HCEC 1CT (cell line): ENCODE data around the gene SLX9.

Source experiments
- DNase-seq: peaks from one replicate; pipeline ENCODE4 v3.0.0-alpha.2; 2017

SLX9 gene

DNA sequence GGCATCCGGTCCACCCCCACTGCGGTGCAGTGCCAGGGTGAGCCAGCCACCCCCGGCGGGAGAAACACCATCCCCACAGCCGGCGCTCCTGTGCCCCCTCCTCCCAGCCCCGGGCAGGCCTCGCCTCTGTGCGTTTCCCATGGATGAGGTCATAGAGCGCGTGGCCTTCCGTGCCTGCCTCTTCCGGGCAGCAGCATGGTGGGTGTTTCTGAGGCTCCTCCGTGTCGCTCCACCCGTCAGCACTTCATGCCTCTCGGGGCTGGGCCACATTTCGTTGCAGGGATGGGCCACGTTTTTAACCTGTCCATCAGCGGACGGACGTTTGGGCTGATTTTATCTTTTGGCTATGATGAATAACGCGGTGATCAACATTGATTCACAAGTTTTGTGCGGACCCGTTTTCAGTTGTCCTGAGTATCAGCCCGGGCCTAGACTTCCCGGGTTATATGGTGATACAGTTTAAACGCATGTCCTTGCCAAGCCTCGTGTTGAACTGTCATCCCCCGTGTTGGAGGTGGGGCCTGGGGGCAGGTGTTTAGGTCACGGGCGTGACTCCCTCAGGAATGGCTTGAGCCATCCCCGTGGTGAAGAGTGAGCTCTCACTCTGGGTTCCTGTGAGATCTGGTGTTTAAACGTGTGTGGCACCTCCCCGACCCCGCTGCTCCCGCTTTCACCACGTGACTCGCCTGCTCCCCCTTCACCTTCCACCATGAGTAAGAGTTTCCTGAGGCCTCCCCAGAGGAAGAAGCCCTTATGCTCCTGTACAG is 64.8 kb downstream of the SLX9 start:
- DNase-seq, result peak; percentile 27

DNA sequence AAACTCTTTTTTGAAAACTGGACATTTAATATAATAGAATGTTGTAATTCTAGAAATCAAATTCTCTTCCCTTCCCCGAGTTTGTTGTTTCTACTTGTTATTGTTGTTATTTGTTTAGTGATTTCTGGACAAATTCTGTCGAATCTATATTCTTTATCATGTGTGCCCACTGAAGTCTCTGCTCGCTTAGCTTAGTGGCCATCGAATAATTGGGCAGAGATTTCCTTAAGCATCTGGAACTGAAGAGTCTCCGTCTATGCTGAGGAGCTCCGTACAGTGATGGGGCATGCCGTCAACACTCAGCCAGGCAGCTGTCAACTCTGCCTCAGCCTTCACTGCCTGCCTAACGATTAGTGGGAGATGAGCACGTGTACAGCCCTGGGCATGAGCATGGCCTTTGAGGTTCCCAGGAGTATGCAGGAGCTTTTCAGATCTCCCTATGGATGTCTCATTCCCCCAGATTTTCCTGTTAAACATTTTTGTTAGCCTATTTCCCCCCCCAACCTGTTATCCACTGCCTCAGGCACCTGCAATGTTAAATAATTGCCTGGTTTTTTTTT is 66.8 kb downstream of the SLX9 start:
- DNase-seq, result no peak

DNA sequence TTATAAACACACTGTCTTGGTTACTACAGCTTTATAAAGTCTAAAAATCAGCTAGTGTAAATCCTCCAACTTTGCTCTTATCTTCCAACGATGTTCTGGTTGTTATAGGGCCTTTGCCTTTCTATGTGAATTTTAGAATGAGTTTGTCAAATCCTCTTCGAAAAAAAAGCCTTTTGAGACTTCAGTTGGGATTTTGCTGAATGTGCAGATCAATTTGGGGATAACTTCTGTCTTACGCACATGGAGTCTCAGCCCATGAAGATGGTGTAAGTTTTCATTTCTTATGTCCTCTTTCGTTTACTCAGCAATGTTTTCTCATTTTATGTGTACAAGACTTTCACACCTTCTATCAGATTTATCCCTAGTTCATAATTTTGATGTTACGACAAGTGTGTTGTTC is 69.8 kb downstream of the SLX9 start:
- DNase-seq, result no peak

DNA sequence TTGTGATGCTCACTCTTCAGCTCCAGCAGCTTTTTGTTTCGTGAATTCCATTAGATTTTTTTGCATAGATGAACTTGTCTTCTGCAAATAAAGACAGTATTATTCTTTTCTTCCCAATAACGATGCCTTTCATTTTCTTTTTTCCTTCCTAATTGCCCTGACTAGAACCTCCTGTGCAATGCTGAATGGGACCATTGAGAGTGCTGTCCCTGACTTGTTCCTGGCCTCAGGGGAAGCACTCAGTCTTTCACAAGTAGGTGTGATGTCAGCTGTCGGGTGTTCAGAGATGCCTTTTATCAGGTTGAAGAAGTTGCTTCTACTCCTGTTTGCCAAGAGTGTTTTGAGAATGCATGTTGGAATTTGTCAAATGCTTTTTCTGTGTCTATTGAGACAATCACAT is 70.3 kb downstream of the SLX9 start:
- no peak for DNase-seq

DNA sequence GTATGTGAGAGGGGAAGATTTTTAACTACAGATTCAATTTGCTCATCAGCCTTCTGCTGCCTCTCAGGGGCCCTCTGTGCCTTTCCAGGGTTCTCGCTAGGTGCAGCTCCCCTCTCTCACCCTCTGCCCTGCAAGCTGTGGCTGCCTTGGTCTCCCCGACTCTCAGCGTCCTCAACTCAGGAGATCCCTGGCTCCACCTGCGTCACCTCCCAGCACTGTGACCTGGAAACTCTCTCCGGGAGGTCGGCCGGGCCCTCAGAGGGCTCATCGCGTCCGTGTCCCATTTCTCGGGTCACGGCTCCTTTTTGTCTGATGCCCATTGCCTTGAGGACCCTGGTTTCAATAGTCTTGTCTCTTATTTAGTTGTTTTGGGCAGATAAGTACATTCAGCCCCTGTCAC is 71.0 kb downstream of the SLX9 start:
- no peak for DNase-seq

DNA sequence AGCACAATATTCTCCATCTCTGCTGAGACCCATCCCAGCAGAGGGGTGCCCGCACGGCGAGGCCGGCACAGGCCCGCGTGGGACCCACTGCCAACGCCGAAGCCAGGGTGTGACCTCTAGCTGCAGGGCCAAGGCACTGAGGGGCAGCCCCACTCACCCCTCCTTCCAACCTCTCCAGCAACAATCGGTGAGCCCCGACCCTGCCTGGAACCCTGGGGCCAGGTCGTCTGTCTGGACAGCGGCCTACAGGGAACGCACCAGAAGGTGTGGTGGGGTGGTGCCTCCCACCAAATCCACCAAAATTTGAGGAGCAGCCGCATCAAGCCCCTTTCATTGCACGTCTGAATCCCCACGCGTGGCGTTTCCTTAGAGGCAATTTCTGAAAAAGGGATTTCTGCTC is 71.6 kb downstream of the SLX9 start:
- no peak for DNase-seq

DNA sequence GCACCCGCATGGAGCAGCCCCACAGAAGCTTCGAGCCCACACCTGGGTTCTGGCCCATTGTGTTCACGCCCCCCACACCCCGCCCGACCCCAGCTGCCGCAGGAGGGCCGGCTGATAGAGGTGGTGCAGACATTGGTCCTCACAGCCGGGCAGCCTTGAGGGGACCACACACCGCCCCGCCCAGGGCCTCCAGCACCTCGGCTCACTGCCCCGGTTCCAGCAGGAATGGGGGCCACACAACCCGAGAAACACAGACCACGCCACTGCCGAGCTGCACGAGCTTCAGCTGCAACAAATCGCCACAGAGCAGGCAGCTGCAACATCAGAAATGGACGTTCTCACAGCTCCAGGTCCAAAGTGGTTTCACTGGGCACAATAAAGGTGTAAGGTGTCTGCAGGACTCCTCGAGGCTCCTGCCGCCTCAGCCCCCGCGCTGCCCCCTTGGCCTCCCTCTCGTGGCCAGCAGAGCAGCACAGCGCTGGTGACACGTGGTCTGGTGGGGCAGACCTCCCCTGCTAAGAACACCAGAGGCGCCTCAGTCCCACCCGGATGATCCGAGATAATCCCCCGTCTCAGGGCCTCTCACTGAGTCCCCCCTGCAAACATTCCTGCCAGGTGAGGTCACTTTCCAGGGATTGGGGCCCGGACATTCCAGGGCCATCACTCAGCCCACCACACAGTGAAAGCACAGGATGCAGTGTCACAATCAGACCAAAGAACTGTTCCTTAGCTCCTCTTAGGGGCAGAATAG is 72.3 kb downstream of the SLX9 start:
- peak; percentile 95 for DNase-seq

DNA sequence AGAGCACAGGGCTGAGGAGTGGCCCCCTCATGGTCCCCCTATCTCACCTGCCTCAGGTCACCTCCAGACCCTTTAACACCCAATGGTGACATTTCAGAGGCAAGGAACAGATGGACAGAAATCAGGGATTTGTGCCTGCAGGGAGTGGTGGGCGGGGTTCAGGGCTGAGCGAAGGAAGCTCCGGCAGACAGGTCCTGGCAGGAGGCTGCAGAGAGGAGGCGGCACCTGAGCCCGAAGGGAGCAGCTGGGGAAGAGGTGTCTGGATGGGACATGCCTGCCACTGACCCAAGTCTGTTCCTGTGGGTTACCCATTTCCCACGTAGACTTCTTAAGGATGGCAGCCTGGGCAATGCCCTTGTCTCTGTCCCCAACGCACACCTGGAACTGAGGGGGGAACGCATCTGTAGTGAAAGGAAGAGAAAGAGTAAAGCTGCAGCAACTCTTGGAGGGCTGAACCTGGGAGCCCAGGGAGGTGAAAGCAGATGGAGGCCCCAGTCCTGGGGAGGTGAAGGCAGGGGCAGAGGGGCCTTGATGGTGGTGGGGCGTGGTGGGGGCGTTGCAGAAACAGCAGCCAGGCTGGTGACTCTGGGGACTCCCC is 72.9 kb downstream of the SLX9 start:
- no peak for DNase-seq

DNA sequence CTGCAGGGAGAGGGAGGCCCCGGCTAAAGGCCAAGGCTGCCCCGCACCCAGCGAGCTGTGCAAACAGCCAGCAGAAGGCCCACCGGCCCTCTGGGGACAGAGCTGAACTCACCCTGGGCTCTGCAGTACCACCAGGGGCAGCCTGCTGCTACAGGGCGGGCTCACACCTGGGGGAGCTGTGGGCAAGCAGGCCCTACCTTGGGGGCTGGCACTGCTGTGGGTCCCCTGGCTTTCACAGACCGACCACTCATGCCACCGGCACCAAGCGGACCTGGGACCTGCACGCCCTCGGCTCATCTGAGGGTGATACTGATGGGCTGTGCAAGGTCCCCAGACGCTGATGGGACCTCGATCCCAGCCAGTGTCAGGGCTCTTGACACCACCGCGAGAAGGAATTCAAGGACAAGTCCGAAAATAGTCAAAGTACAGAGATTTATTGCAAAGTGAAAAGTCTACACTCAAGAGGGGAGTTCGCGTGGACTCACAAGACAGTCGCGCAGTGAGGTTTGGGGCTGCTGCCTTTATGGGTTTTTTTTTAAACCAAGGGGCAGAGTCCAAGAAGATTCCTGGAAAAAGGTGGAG is 73.5 kb downstream of the SLX9 start:
- no peak for DNase-seq

DNA sequence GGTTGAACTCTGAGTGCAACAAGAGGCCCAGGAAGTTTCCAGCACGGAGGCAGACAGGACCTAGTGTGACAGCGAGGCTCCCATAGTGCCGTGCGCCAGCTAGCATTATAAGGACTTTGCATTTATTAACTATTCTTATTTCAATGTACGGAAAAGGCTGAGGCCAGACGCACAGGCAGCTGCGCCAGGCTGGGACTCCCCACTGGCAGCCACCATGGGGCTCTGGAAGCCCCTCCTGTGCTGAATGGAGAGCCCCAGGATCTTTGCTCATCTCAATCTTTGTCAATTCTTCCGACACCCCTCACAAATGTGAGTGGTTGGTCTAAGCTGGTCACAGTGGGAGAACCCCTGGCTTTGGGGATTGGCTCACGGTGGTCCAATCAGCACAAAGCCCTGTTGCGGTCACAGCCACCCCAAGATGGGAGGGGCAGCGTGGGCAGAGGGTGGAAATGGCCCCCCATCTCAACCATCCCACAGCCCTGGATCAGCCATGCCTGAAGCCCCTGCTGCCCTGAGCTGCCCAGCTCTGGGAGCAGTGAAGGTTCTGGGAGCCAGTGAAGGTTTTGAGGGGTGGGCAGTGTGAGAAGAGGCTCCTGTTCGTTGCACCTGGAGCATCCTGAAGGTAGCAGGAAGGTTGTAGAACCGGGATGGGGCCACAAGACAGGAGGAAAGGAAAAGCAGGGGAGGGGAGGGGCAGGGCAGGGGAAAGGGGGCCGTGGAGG is 75.1 kb downstream of the SLX9 start:
- DNase-seq, result no peak

DNA sequence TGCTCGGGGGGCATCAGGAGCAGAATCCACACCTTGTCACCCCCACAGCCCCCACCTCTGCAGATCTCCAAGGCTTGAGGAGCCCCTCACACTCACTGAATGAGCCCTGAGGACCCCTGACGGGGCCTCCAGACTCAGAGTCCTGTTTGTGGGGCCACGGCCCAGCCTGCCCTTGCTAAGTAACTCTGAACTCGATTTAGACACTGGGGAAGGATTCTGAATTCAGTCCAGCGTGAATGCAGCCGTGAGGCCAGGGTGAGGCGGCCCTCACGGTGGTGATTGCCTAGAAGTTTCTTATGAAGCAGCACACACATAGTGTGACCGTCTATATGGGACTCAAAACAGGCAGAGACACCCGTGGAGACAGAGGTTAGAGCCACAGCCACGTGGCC is 75.6 kb downstream of the SLX9 start:
- no peak for DNase-seq

DNA sequence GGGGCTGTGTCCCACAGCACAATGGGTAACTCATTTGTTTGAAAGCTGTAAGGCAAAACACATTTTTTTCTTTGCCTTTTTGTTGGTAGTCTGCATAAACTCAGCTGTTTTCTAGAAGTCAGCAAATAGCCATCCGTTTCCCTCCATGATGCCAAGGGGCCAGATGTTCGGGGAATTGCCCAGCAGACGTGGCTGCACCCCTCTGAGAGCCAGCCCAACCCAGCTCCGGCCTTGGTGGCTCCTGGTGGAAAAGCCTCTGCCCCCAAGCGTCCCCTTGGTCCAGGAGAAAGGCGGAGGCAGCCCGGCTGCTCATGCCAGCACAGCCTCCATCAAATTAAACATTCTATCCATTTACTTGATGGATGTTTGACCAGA is 76.2 kb downstream of the SLX9 start:
- DNase-seq, result no peak

DNA sequence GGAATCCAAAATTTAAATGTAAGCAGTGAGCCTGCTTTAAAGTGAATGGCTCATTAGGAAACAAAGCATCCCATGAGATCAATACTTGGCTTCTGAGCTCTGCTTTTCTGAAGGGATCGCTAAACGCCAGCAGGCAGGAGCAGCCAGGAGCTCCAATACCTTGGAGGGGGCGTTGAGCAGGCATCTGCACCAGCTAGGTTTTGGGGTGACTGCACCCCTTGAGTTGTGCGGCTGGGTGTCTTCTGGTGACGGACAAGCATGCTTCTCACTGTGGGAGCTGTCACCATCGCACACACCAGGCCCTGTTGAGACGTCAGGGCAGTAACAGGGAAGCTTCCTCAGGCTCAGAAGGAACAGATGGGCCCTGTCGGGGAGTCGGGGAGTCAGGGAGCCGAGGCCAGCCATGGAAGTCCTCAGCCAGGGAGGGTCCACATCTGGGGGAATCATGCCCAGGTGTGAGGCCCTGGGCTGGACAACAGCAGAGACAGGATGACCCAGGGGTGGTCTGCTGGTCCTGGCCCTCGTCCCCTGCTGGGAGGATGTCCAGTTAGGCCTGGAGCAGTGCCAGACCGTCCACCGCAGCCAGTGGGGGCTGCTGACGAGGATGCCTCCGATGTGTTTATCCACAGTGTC is 76.7 kb downstream of the SLX9 start:
- DNase-seq, result no peak

DNA sequence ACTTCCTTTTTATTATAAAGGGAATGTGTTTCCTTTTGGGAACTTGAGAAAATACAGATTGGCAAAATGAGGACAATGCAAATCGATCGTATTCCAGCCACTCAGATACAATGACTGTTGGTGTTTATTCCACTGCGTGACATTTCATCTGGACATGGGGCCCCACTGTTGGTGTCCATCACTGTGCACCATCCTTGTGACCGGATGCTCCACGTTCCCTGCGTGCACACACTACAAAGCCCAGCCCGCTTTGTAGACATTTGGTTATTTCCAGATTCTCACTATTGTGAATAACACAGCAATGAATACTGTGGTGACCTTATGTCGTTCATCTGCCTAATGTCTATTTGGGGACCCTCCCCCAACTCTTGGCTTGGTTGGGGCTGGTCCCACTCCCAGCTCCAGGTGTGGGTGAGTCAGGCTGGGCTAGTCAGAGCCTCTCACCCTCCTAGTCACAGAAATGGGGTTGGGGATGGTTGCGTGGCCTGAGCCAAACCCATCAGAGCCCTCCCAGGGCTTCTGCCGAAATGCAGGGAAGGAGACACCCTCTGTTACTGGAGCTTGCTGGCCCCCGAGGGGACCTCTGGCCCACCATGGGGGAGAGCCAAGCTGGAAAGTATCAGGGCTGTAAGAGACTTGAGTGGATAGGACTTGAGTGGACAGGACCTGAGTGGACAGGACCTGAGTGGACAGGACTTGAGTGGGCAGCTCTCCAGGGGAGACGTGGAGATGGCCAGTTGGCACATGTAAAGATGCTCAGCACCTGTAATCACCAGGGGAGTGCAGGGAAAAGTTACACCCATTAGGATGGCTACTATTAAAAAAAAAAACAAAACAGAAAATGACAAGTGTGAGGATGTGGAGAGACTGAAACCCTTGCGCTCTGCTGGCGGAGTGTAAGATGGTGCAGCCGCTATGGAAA is 77.5 kb downstream of the SLX9 start:
- DNase-seq, result no peak

DNA sequence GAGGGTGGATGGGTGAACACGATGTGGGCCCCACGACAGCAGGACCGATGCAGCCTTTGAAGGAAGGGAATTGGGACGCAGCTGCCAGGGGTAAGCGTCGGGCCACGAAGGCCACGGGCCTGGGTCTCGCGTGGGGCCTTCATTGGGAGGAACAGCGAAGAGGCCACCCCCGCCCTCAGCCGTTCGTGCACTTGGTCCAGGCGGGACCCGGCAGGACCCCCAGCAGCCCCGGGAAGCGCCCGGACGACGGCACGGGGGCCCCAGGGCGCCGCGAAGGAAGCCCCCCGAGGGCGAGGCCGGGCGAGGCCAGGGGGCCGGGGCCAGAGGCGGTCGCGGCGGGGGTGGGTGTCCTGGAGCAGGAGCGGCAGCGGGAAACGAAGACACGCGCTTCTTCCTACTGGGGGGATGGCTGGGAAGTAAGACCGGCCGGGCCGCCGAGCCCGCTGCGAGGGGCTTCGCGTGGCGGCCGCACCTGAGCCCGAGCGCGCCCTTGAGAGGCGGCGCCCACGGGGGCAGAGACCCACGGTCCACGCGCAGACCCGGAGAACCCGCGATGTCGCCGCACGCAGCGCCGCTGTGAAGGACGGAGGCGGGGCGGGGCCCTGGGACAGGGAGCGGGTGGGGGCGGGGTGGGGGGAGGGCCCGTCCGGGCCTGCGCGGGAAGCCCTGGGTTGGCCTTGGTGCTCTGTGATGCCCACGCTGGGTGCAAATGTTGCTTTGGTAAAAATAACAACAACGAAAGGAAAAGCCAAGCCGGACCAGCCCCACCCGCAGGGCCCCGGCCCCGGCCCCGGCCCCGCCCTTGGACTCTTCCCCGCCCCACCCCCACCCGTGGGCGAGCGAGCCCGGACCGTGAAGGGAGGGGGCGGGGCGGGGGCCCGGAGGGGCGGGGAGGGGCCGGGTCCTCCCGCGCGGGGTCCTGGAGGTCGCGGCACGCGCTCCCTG is 78.6 kb downstream of the SLX9 start:
- peak; percentile 3 for DNase-seq

DNA sequence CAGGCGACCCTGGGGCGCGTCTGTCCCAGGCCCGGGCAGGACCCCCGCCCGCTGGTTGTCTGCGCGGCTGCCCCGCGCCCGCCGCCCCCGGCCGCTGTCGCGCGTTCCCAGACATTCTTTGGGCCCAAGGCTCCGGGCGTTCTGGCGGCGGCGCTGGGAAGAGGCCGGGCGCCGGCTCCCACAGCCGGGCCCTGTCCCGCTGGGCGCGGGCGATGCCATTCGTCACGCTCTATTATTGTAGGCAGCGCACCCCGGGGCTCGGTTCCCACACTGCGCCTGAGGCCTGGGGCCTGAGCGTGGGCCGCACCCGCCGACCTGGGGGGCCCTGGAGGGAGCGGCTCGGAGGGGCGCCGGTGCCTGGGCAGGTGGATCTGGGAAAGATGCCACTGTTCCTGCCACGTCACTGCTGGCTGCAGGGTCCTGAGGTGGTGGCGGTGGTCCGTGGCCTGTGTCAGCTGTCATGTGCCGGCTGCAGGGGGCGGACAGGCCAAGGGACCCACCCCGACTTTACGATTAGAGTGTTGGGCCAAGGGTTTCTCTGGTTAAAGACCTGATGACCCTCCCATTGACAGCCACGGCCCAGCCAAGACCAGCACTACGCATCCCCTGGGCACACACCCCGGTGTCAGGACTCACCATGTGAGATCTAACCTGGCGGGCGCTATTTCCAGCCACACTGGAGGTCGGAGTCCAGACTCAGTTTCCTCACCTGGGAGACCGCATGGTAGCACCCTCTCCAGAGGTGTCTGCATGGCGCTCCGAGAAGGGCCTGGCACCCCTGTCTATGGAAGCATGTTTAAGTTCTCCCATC is 79.5 kb downstream of the SLX9 start:
- no peak for DNase-seq

DNA sequence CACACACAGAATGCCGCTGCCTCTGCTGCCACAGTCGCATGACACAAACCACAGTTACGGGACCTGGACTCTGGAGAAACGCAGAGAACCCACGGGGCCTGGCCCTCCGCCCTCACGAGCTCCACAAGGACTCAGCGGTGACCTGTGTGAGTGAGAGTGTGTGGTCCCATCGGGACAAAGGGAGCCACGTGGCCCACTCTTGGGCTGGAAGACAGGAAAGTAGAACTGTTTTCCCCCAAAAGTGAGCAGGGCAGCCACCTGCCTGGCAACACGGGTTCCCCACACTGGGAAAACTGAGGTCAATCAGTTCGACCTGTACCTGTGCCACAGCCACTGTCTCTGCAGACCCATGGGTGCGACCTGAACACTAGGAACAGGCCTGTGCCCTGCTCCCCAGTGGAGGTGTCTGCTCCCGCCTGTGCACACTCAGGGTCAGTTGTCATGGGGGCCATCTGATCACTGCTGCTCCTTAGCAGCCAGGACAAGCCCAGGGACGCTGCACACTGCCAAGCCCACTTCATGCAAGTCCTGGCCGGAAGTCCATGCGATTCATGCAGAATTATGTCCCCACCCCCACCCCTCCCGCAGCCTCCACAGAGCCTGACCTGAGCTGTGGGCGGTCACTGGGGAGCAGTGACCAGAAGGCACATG is 80.2 kb downstream of the SLX9 start:
- no peak for DNase-seq

DNA sequence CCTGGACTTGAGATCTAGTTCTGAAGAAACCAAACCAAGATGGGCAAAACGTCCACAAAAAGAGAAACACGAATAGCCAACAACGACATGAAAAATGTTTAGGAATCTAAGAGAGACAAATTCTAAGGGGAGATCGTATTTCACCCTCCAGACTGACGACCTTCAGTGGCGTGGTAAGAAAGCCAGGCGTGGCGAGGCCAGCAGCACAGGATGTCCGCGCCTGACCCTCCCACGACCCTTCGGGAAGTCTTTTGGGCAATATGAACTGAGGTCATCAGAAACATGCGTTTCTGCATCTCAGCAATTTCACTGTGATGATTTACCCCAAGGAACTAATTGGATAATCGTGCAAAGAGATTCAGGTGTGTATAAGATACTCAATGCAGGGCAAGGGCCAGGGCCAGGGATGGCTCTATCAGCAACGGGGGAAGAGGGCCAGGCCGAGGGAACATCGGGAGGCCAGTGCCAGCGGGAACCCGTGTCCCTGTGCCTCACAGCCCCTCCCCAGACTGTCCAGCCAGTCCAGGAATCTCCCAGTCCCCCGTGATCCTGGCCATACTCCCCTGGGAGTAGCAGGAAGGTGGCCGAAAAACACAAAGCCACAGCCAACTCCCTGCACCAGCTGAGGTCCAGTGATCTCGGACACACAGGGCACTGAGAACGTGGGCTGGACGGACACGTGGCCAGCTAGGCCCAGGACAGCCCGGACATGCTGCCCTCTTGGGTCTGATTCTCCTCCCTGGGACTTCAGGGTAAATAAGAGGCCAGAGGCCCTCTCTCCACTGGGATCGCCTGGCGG is 81.0 kb downstream of the SLX9 start:
- DNase-seq, result no peak
